GM12878 (cell line): ENCODE measurements around the gene RABGEF1. TPM values are rescaled to one million over a fixed set of nuclear protein-coding genes. Genes with fewer than 3 reads are reported as not detected.

Experiments used
- ATAC-seq: fragments of 200-7000 bp; cut with Tn5 transposase; 3 replicates; pipeline ENCODE4 v1.9.1; 2020; ENCODE audit warnings: mild to moderate bottlenecking, moderate library complexity
- BruUV-seq: library from RNA; stranded (reverse); fragments of 400-500 nt; replicated peaks from 2 replicates; lab custom pipeline; 2021; lab: Mats Ljungman, UMichigan
- CTCF ChIA-PET: fragments of 300-600 bp; sonication (Branson Sonifier 250); formaldehyde crosslinking; extraction: SDS; loops from one replicate; lab custom pipeline; 2021; ENCODE audit warnings: inconsistent platforms; lab: Yijun Ruan, JAX
- POLR2A ChIA-PET: fragments of 350-600 bp; formaldehyde crosslinking; extraction: SDS; loops from one replicate; lab custom pipeline; 2021; ENCODE audit warnings: inconsistent platforms; lab: Charles Lee
- RAD21 ChIA-PET: fragments of 300-600 bp; sonication (Branson Sonifier 250); formaldehyde crosslinking; loops from one replicate; lab custom pipeline; 2023; ENCODE audit warnings: antibody characterized with exemption; ENCODE audit not compliant: unreplicated experiment; lab: Charles Lee
- SMC1A ChIA-PET: fragments of 300-600 bp; sonication (Branson Sonifier 250); formaldehyde crosslinking; loops from one replicate; lab custom pipeline; 2023; ENCODE audit not compliant: unreplicated experiment, uncharacterized antibody; lab: Charles Lee
- DNase-seq: peaks from one replicate; pipeline ENCODE4 v3.0.0-alpha.2; 2011; ENCODE audit warnings: low read depth, low spot score
- FAIRE-seq: peaks from 3 replicates; lab custom pipeline; 2011; peaks lifted over from hg19 to GRCh38; lab: Jason Lieb, UNC
- H2AFZ ChIP-seq: 2 replicates; pipeline ENCODE4 v1.6.0; 2011; ENCODE audit warnings: low read depth, low read length, control low read depth; ENCODE audit not compliant: control insufficient read depth
- H3K27ac ChIP-seq: 2 replicates; pipeline ENCODE4 v1.5.1; 2011; ENCODE audit warnings: control low read depth; ENCODE audit not compliant: control insufficient read depth, insufficient read depth
- H3K27me3 ChIP-seq, 2 experiments: replicated peaks in 1 of 2; 2 replicates each; pipeline versions ENCODE4 v1.6.0 to v1.6.1; 2011; ENCODE audit warnings: low read length in 1 of 2; ENCODE audit not compliant: control insufficient read depth in 2 of 2, insufficient read depth in 2 of 2
- H3K36me3 ChIP-seq, 2 experiments: 2 replicates each; pipeline ENCODE4 v1.5.1; 2011; ENCODE audit warnings: low read length in 1 of 2; ENCODE audit not compliant: control insufficient read depth in 2 of 2, insufficient read depth in 2 of 2
- H3K4me1 ChIP-seq: 2 replicates; pipeline ENCODE4 v1.6.1; 2011; ENCODE audit warnings: mild to moderate bottlenecking, low read length, moderate library complexity, mixed read lengths; ENCODE audit not compliant: control insufficient read depth, insufficient read depth
- H3K4me2 ChIP-seq: 2 replicates; pipeline ENCODE4 v1.6.0; 2011; ENCODE audit warnings: control low read depth; ENCODE audit not compliant: control insufficient read depth, insufficient read depth
- H3K4me3 ChIP-seq: fragments of 200-600 bp; sonication (generic); 2 replicates; pipeline ENCODE4 v1.5.1; 2016
- H3K79me2 ChIP-seq: 2 replicates; pipeline ENCODE4 v1.6.0; 2011; ENCODE audit warnings: low read length; ENCODE audit not compliant: control insufficient read depth, insufficient read depth
- H3K9ac ChIP-seq: 2 replicates; pipeline ENCODE4 v1.8.0; 2011; ENCODE audit warnings: low read length, control low read depth, mixed read lengths; ENCODE audit not compliant: control insufficient read depth, insufficient read depth
- H3K9me3 ChIP-seq: replicated peaks from 3 replicates; pipeline ENCODE4 v1.5.1; 2011; ENCODE audit warnings: mild to moderate bottlenecking, low read length; ENCODE audit not compliant: control insufficient read depth, insufficient read depth
- H4K20me1 ChIP-seq: 2 replicates; pipeline ENCODE4 v1.6.0; 2011; ENCODE audit not compliant: control insufficient read depth, insufficient read depth
- BHLHE40 ChIP-seq, 2 experiments: fragments of 450-650 bp in 1 of 2; IDR thresholded peaks; 2 replicates each; pipeline ENCODE4 v1.6.1; 2011 to 2017; ENCODE audit warnings: low read depth in 2 of 2, borderline replicate concordance in 1 of 2, improper control_type of control experiment in 1 of 2, low read length in 1 of 2, mild to moderate bottlenecking in 1 of 2
- CBFB ChIP-seq: IDR thresholded peaks from 2 replicates; pipeline ENCODE4 v1.6.1; 2016; ENCODE audit warnings: antibody characterized with exemption, low read depth
- JUNB ChIP-seq: IDR thresholded peaks from 2 replicates; pipeline ENCODE4 v1.6.1; 2016; ENCODE audit warnings: antibody characterized with exemption, mild to moderate bottlenecking
- LARP7 ChIP-seq: fragments of 450-650 bp; IDR thresholded peaks from 2 replicates; pipeline ENCODE4 v1.6.1; 2017; ENCODE audit warnings: mild to moderate bottlenecking
- NBN ChIP-seq: fragments of 450-650 bp; IDR thresholded peaks from 2 replicates; pipeline ENCODE4 v1.6.1; 2016
- RUNX3 ChIP-seq: IDR thresholded peaks from 2 replicates; pipeline ENCODE4 v1.6.1; 2012; ENCODE audit warnings: low read length, inconsistent platforms
- SMAD5 ChIP-seq: IDR thresholded peaks from 2 replicates; pipeline ENCODE4 v1.6.1; 2016; ENCODE audit warnings: antibody characterized with exemption, low read depth
- SMC3 ChIP-seq: IDR thresholded peaks from 2 replicates; pipeline ENCODE4 v1.6.1; 2011; ENCODE audit warnings: low read length, improper control_type of control experiment, borderline replicate concordance
- SPI1 ChIP-seq: IDR thresholded peaks from 2 replicates; pipeline ENCODE4 v1.6.1; 2011; ENCODE audit warnings: low read depth, mild to moderate bottlenecking, low read length, moderate library complexity, borderline replicate concordance; ENCODE audit not compliant: insufficient read depth
- TAF1 ChIP-seq: IDR thresholded peaks from 2 replicates; pipeline ENCODE4 v1.6.1; 2011; ENCODE audit warnings: mild to moderate bottlenecking, low read depth, low read length, borderline replicate concordance
- WRNIP1 ChIP-seq: IDR thresholded peaks from 2 replicates; pipeline ENCODE4 v1.6.1; 2011; ENCODE audit warnings: low read depth, low read length, improper control_type of control experiment, borderline replicate concordance
- YBX1 ChIP-seq: fragments of 450-650 bp; IDR thresholded peaks from 2 replicates; pipeline ENCODE4 v1.6.1; 2016; ENCODE audit warnings: antibody characterized with exemption
- WGBS: methylation state at CpG from one replicate; pipeline ENCODE4 v1.1.6; 2016; ENCODE audit warnings: low lambda C conversion rate; ENCODE audit not compliant: insufficient replicate concordance, insufficient coverage; ENCODE audit errors: missing lambda C conversion rate; 5-methylcytosine and 5-hydroxymethylcytosine counted together
- in situ Hi-C: fragments of 300-500 bp; cut with MboI; formaldehyde crosslinking; loops from 9 replicates; pipeline ENCODE4 v1.14.3; 2018; ENCODE audit warnings: mixed read lengths
- intact Hi-C: fragments of 100-400 bp; cut with micrococcal nuclease; formaldehyde crosslinking; loops from one replicate; pipeline ENCODE4 v1.14.2; 2022; ENCODE audit not compliant: unreplicated experiment
- polyA plus RNA-seq, 11 experiments: library from polyadenylated mRNA; depleted of rRNA in 4 of 11; unstranded in 6 of 11; stranded (reverse) in 5 of 11; fragments of >200 nt; fragmentation: Nextera tagmentation in 4 of 11; fragmentation: Illumina TruSeq in 1 of 11; extraction: Ambion mirVana in 4 of 11; extraction: Trizol in 1 of 11; gene quantifications; 1 replicate in 1 of 11; 2 replicates in 10 of 11; pipeline versions ENCODE4 v1.2.1 to v1.2.3, GENCODE V29; 2011 to 2016; ENCODE audit warnings: inconsistent platforms in 2 of 11, missing spikeins in 2 of 11, low read depth in 1 of 11
- total RNA-seq, 4 experiments: library from RNA; depleted of rRNA in 3 of 4; stranded (reverse); fragments of >200 nt in 3 of 4; fragmentation: Illumina TruSeq in 1 of 4; extraction: Trizol in 1 of 4; gene quantifications; 2 replicates each; pipeline versions ENCODE4 v1.2.1 to v1.2.3, GENCODE V29; 2013 to 2021

Gene RABGEF1
- total and polyA plus RNA-seq, 10 of the 15 experiments (the other 5 are each of a cell fraction or from before 2014, with no cell fraction given), result 10.2 to 36.4 (median 26.1) TPM

GRCh38 chr7:66859794-66860645, 119.5 kb downstream of the RABGEF1 start:
- FAIRE-seq, result no peak
- ChIA-PET POLR2A (interaction anchor here (0.6 kb wide), 1 partner anchor 56 kb away, joined by 3 read pairs; no protein-coding TSS in a partner anchor), SMC1A (interaction anchor here (1.2 kb wide), 1 partner anchor 8 kb away, joined by 3 read pairs; no protein-coding TSS in a partner anchor)

GRCh38 chr7:66860767-66861166, 120.2 kb downstream of the RABGEF1 start:
- no peak overlapping the region for H3K9ac ChIP-seq
- ChIA-PET POLR2A (no interaction called here), RAD21 (no interaction called here)

More at GRCh38 chr7:66859794-66860645, 119.5 kb downstream of the RABGEF1 start:
- Histone ChIP-seq H3K9ac (no peak overlapping the region), H3K4me2 (no peak overlapping the region), H3K27me3 (no peaks in the 10 kb centered on the region), H3K9me3 (no peaks in the 10 kb centered on the region), H4K20me1 (no peaks in the 10 kb centered on the region), H3K27ac (no peak overlapping the region), H3K79me2 (no peaks in the 10 kb centered on the region), H3K36me3 (no peaks in the 10 kb centered on the region), H3K4me1 (0 out of 2 replicates have a peak, but pooled peaks cover 2% of the 10 kb centered on the region), H2AFZ (no peak overlapping the region; the same call in 1 of the 2 replicates), H3K4me3 (no peak overlapping the region)
- DNase-seq, result no peak
- no peak for TF ChIP-seq TAF1
- ChIA-PET RAD21 (no interaction called here), CTCF (no interaction called here)
- ATAC-seq, result no peak
- intact Hi-C loops (no loop called here), in situ Hi-C loops (no loop called here)
- WGBS, result 80% methylated on average over 10 of the region's 10 CpGs
- no TSS peak for BruUV-seq

More at GRCh38 chr7:66860767-66861166, 120.2 kb downstream of the RABGEF1 start:
- CTCF ChIA-PET, result no interaction called here
- WGBS, result 94% methylated on average over 3 of the region's 3 CpGs
- Histone ChIP-seq H3K4me1 (0 out of 2 replicates have a peak, but pooled peaks cover 2% of the 10 kb centered on the region), H4K20me1 (no peaks in the 10 kb centered on the region), H3K27me3 (no peaks in the 10 kb centered on the region), H3K27ac (no peak overlapping the region), H3K9me3 (no peaks in the 10 kb centered on the region), H3K36me3 (no peaks in the 10 kb centered on the region), H3K4me2 (no peak overlapping the region), H2AFZ (no peak overlapping the region), H3K79me2 (no peaks in the 10 kb centered on the region), H3K4me3 (no peak overlapping the region)
- intact Hi-C loops, result no loop called here
- DNase-seq (no peak), FAIRE-seq (no peak), ATAC-seq (no peak)
- no TSS peak for BruUV-seq
- SMC1A ChIA-PET, result no interaction called here
- TF ChIP-seq CBFB (no peak), LARP7 (no peak), JUNB (no peak), BHLHE40 (IDR thresholded peaks at IDR 0.05; ENCODE audit: borderline replicate concordance in 1 of 2, low read depth in 2 of 2, low read length in 1 of 2) (no peak), NBN (no peak), RUNX3 (no peak), YBX1 (no peak), SPI1 (no peak), SMAD5 (no peak), WRNIP1 (no peak), SMC3 (no peak)
- in situ Hi-C loops, result no loop called here
